Heart left ventricle (tissue), 16 donors: ENCODE measurements around the gene ARL8A. TPM values are rescaled to one million over a fixed set of nuclear protein-coding genes. Genes with fewer than 3 reads are reported as not detected.

Experiments
- ATAC-seq, 4 donors: fragments of 200-7000 bp; cut with Tn5 transposase; one replicate each; pipeline ENCODE4 v1.9.1; 2020 to 2022; ENCODE audit warnings: moderate library complexity in 4 of 4, mild to moderate bottlenecking in 3 of 4, moderate number of reproducible peaks in 1 of 4
- DNase-seq, 5 donors: peaks; one replicate each; pipeline ENCODE4 v3.0.0-alpha.2; 2020
- H3K27ac ChIP-seq, 12 donors: fragments of 200-600 bp; sonication (generic) in 4 of 12; one replicate each; pipeline versions ENCODE4 v1.5.0 to v1.8.0; 2016 to 2022; ENCODE audit warnings: mild to moderate bottlenecking in 2 of 12
- H3K27me3 ChIP-seq, 9 donors: fragments of 200-600 bp; sonication (generic) in 2 of 9; one replicate each; pipeline versions ENCODE4 v1.5.1 to v1.8.0; 2016 to 2022; ENCODE audit warnings: mild to moderate bottlenecking in 3 of 9
- H3K36me3 ChIP-seq, 9 donors: fragments of 200-600 bp; sonication (generic) in 2 of 9; one replicate each; pipeline versions ENCODE4 v1.5.0 to v1.8.0; 2018 to 2022; ENCODE audit warnings: mild to moderate bottlenecking in 2 of 9
- H3K4me1 ChIP-seq, 12 donors: fragments of 200-600 bp; sonication (generic) in 4 of 12; one replicate each; pipeline versions ENCODE4 v1.5.0 to v1.8.0; 2016 to 2022; ENCODE audit warnings: mild to moderate bottlenecking in 3 of 12
- H3K4me3 ChIP-seq, 12 donors: fragments of 200-600 bp; sonication (generic) in 4 of 12; one replicate each; pipeline versions ENCODE4 v1.5.0 to v1.8.0; 2017 to 2022; ENCODE audit warnings: mild to moderate bottlenecking in 9 of 12, moderate library complexity in 4 of 12
- H3K9me3 ChIP-seq, 12 donors: fragments of 200-600 bp; sonication (generic) in 4 of 12; one replicate each; pipeline versions ENCODE4 v1.5.0 to v1.8.0; 2016 to 2022; ENCODE audit warnings: mild to moderate bottlenecking in 1 of 12
- POLR2A ChIP-seq, 2 donors: fragments of 450-650 bp; IDR thresholded peaks; one replicate each; pipeline ENCODE4 v1.6.1; 2017; ENCODE audit warnings: antibody characterized with exemption in 2 of 2, mild to moderate bottlenecking in 2 of 2, moderate library complexity in 2 of 2
- WGBS, 4 donors: extraction: QIAGEN DNeasy Blood & Tissue Kit in 2 of 4; methylation state at CpG; one replicate each; pipeline versions ENCODE4 v1.1.5 to v1.1.7; 2013 to 2018; 5-methylcytosine and 5-hydroxymethylcytosine counted together
- intact Hi-C, 10 donors: fragments of 100-400 bp; cut with DNase I; formaldehyde crosslinking; loops; one replicate each; pipeline versions ENCODE4 v1.11.1 to v1.14.2; 2022
- polyA plus RNA-seq, 2 donors: library from polyadenylated mRNA; stranded (reverse); fragments of 200-250 nt; gene quantifications; one replicate each; pipeline ENCODE4 v1.2.3, GENCODE V29; 2013
- total RNA-seq, 9 donors: library from RNA; depleted of rRNA in 2 of 9; stranded (reverse); fragments of >200 nt in 2 of 9; fragmentation: NEBNext Ultra II Directional in 3 of 9; extraction: Animal tissue kit (Norgen Biotek cat#: 25700) in 3 of 9; gene quantifications; one replicate each; pipeline versions ENCODE4 v1.1.0 to v1.2.4, GENCODE V29; 2016 to 2023
- TF ChIP-seq, protein P1 (sequence below), 12 donors: fragments of 200-600 bp; sonication (generic) in 4 of 12; IDR thresholded peaks; one replicate each; pipeline versions ENCODE4 v1.5.0 to v1.8.0; 2018 to 2022; ENCODE audit warnings: antibody characterized with exemption in 12 of 12, mild to moderate bottlenecking in 5 of 12
- donor health status: ischemic (EF 13 %, LVEDD 7.1; RV severe dilation, severe dysfunction).
- donor health status: healthy with polysubstance abuse.
- donor health status: DM: no; HTN: yes; CAD: no.
- donor health status: DM: no; HTN: no; CAD: no.
- donor health status: ischemic (EF 25% LVEDD 6.9; RV normal size, moderate dysfunction).
- donor health status: ischemic (EF 25% LVEDD 5.7; RV mildly dilated, moderate dysfunction).
- donor health status: healthy.
- donor health status: DM: yes; HTN: yes; CAD: no.
- donor health status: ischemic (EF 35%, LVEDD 5.7; RV mildly dilated, moderate dysfunction).
- donor health status: nonischemic (EF 11% LVEDD 7.7; RV severe dilation, severe dysfunction).
- donor health status: DM: yes; HTN: yes; CAD: no.
- donor health status: PGD.
- donor health status: ischemic (EF 29% LVEDD 5.4; RV normal size, mild dysfunction).
- donor health status: nonischemic (EF 23%, LVEDD 6.1; RV moderate dilation, normal function).

The ARL8A gene
- total and polyA plus RNA-seq, 11 donors = 22.6 to 86.4 (median 73.3) TPM

DNA sequence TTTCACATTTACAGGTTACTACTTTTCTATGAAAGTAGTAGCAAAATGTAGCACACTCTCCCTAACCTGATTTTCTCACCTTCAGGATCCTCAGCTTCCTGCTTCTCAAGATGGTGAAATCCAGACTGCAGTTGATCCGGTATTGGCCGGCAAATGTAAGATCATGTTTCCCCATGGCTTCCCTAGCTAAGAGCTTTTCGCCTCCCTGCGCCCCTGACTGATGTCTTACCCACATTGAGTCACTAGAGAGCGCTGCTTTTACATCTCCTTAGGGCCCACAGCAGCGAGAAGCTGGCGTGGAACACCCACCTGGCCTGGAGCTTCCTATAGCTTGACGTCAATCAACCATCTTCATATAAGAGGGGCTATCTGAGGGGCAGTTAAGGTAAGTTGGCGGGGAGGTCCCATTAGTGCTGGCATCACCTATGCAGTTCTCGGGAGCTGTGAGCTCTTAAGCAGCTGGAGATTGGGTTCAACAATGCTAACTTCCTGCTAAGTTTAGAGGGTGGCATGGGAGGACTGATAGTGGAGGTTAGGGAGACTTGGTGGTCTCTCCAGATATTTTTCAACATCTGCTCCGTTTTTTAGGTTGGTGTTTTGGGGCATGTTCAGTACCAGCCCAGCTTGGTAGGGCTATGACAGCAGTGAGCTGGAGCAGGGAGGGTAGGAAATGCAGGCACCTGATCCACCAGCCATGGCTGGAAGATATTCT is 10.4 kb upstream of the ARL8A start:
- Histone ChIP-seq H3K9me3 (no peaks in the 10 kb centered on the region), H3K27ac (no peak overlapping the region), H3K36me3 (peaks cover 0 to 37% (median 0%) of the 10 kb centered on the region in 9 donors), H3K4me1 (peaks cover 0 to 35% (median 5%) of the 10 kb centered on the region in 12 donors), H3K27me3 (no peaks in the 10 kb centered on the region), H3K4me3 (no peak overlapping the region)
- intact Hi-C loops = no loop called here
- 37 to 55% (median 39%) methylated on average over 10 to 11 of the region's 11 CpGs for WGBS, 4 donors
- DNase-seq (no peak), ATAC-seq (peak in 3 of 4 donors; percentile 50 to 57 (median 52))
- TF ChIP-seq POLR2A (IDR thresholded peaks at IDR 0.05) = no peak
- TF ChIP-seq, protein P1, sequence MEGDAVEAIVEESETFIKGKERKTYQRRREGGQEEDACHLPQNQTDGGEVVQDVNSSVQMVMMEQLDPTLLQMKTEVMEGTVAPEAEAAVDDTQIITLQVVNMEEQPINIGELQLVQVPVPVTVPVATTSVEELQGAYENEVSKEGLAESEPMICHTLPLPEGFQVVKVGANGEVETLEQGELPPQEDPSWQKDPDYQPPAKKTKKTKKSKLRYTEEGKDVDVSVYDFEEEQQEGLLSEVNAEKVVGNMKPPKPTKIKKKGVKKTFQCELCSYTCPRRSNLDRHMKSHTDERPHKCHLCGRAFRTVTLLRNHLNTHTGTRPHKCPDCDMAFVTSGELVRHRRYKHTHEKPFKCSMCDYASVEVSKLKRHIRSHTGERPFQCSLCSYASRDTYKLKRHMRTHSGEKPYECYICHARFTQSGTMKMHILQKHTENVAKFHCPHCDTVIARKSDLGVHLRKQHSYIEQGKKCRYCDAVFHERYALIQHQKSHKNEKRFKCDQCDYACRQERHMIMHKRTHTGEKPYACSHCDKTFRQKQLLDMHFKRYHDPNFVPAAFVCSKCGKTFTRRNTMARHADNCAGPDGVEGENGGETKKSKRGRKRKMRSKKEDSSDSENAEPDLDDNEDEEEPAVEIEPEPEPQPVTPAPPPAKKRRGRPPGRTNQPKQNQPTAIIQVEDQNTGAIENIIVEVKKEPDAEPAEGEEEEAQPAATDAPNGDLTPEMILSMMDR (IDR thresholded peaks at IDR 0.05) = peak in 8 of 12 donors; percentile 6 to 49 (median 36)

- ATAC-seq = no peak
Observed at GRCh38 chr1:202154148-202154765, 9.7 kb upstream of the ARL8A start.

DNA sequence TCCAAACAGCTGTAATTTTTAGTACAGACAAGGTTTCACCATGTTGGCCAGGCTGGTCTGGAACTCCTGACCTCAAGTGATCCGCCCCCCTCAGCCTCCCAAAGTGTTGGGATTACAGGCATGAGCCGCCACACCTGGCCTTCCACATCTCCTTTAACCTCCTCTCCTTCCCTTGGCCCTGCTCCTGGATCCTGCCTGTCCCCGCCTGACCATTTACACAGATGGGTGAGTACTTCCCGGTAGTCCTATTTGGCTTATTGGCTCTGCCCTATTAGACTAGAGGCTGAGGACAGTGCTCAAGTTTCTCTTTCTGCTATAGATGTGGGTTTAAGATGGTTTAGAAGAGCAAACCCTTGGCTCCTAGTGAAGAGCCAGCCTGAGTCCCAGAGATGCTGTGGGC is 8.7 kb upstream of the ARL8A start:
- WGBS, 4 donors = 90 to 97% (median 95%) methylated on average over 4 of the region's 4 CpGs
- Histone ChIP-seq H3K4me1 (peaks cover 0 to 24% (median 5%) of the 10 kb centered on the region in 12 donors), H3K4me3 (no peak overlapping the region), H3K27me3 (no peaks in the 10 kb centered on the region), H3K9me3 (no peaks in the 10 kb centered on the region), H3K36me3 (peaks cover 0 to 39% (median 0%) of the 10 kb centered on the region in 9 donors), H3K27ac (no peak overlapping the region)
- DNase-seq (peak in 1 of 5 donors; percentile 4), ATAC-seq (no peak)
- TF ChIP-seq POLR2A (IDR thresholded peaks at IDR 0.05) = no peak
- TF ChIP-seq, protein P1 (IDR thresholded peaks at IDR 0.05) = no peak
- intact Hi-C loops = no loop called here

More at GRCh38 chr1:202154148-202154765, 9.7 kb upstream of the ARL8A start:
- no peaks in the 10 kb centered on the region for H3K9me3 ChIP-seq
- H3K27ac ChIP-seq = no peak overlapping the region
- TF ChIP-seq POLR2A (IDR thresholded peaks at IDR 0.05) = no peak
- TF ChIP-seq, protein P1 (IDR thresholded peaks at IDR 0.05) = no peak
- intact Hi-C loops = no loop called here
- no peaks in the 10 kb centered on the region for H3K27me3 ChIP-seq
- no peak overlapping the region for H3K4me3 ChIP-seq
- H3K36me3 ChIP-seq = peaks cover 0 to 39% (median 0%) of the 10 kb centered on the region in 9 donors
- WGBS, 4 donors = 80 to 90% (median 86%) methylated on average over 10 of the region's 10 CpGs
- peak in 1 of 5 donors; percentile 9 for DNase-seq
- H3K4me1 ChIP-seq = peaks cover 0 to 29% (median 5%) of the 10 kb centered on the region in 12 donors

DNA sequence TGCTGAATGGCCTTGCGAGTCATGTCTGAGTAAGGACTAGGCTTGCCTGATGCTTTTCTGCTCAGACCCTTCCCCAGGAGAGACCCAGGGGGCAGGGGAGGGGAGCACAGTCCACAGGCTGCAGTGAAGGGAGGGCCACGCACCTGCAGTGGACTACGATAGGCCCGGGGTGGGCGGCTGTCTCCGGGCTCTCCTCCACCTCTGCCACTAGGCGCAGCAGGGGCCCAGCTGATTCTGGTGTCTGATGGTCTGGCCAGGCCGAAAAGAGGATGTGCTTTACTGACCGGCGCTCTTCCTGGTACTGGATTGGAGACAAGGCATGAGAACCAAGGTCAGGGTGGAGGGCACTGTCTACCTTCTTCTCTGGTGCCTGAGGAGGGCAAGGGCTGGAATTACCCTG is 7.9 kb upstream of the ARL8A start:
- no peak overlapping the region for H3K4me3 ChIP-seq
- ATAC-seq = no peak
- no peak overlapping the region for H3K27ac ChIP-seq
- peaks cover 0 to 39% (median 0%) of the 10 kb centered on the region in 9 donors for H3K36me3 ChIP-seq
- WGBS, 4 donors = 92 to 94% (median 93%) methylated on average over 7 to 10 of the region's 10 CpGs
- H3K4me1 ChIP-seq = peaks cover 0 to 17% (median 5%) of the 10 kb centered on the region in 12 donors
- TF ChIP-seq, protein P1 (IDR thresholded peaks at IDR 0.05) = no peak
- no peak for TF ChIP-seq POLR2A (IDR thresholded peaks at IDR 0.05)
- no peaks in the 10 kb centered on the region for H3K9me3 ChIP-seq
- H3K27me3 ChIP-seq = no peaks in the 10 kb centered on the region
- intact Hi-C loops = no loop called here
- DNase-seq = peak in 1 of 5 donors; percentile 5
